PC-3 (cell line): ENCODE measurements around the gene WNT2B.

Experiments
- EZH2 ChIP-seq: fragments of 300-600 bp; sonication (generic); IDR thresholded peaks from one replicate; pipeline ENCODE4 v1.6.1; 2017; ENCODE audit warnings: antibody characterized with exemption, mild to moderate bottlenecking, low read length; ENCODE audit not compliant: unreplicated experiment
- EZH2phosphoT487 ChIP-seq: fragments of 300-600 bp; sonication (generic); IDR thresholded peaks from 2 replicates; pipeline ENCODE4 v1.6.1; 2018; ENCODE audit warnings: mild to moderate bottlenecking, antibody characterized with exemption, low read length, borderline replicate concordance
- TF ChIP-seq, protein P1 (sequence below): fragments of 300-600 bp; sonication (generic); conservative IDR thresholded peaks from 2 replicates; pipeline ENCODE4 v1.5.1; 2017; ENCODE audit warnings: antibody characterized with exemption, low read depth, mild to moderate bottlenecking, low read length

DNA sequence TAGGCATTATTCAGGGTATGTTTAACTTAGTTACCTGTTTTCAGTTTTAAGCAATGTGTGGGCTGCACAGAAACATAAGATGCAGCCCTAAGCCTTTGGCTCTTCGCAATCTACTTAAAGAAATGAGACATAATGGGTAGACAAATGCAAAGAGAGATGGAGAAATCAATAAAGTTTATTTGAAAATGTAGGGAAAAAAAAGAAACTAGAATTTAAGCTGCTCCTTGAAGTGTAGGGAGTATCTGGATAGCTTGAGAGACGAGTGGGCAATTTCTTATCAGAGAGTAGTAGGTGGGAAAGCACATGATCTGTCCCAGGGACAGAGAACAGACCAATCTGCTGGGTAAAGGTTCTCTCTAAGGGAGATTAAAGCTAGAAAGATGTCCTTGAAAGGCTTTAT lies 8.9 kb downstream of the WNT2B start:
- TF ChIP-seq, protein P1, sequence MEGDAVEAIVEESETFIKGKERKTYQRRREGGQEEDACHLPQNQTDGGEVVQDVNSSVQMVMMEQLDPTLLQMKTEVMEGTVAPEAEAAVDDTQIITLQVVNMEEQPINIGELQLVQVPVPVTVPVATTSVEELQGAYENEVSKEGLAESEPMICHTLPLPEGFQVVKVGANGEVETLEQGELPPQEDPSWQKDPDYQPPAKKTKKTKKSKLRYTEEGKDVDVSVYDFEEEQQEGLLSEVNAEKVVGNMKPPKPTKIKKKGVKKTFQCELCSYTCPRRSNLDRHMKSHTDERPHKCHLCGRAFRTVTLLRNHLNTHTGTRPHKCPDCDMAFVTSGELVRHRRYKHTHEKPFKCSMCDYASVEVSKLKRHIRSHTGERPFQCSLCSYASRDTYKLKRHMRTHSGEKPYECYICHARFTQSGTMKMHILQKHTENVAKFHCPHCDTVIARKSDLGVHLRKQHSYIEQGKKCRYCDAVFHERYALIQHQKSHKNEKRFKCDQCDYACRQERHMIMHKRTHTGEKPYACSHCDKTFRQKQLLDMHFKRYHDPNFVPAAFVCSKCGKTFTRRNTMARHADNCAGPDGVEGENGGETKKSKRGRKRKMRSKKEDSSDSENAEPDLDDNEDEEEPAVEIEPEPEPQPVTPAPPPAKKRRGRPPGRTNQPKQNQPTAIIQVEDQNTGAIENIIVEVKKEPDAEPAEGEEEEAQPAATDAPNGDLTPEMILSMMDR = no peak
- TF ChIP-seq EZH2 = no peak
- TF ChIP-seq EZH2phosphoT487 = no peak
